ENCODE data around the gene ARSB.

Gene ARSB

GRCh38 chr5:78985116-78985724, at the start of gene ARSB:
TSS of gene ARSB (minus strand) at chr5:78985310. CDS start at chr5:78985248, 62 bp downstream.
- H3K36me3 Mint-ChIP-seq: no peaks in the 10 kb centered on the region
- H3K9me3 Mint-ChIP-seq: no peaks in the 10 kb centered on the region
- H3K4me1 Mint-ChIP-seq: peaks cover 20% of the 10 kb centered on the region
- H3K4me3 Mint-ChIP-seq: peak within 1 kb of the TSS; percentile 92
- H3K27me3 Mint-ChIP-seq: no peaks in the 10 kb centered on the region
- ATAC-seq (ENCODE audit: low read depth) (peak; percentile 72), DNase-seq (ENCODE audit: low spot score in 2 of 2) (peak; percentile 63 to 70)
- H3K27ac Mint-ChIP-seq: peak within 1 kb of the TSS; percentile 91

- ATAC-seq (ENCODE audit: low read depth) (no peak), DNase-seq (ENCODE audit: low spot score in 2 of 2) (no peak)
- H3K27ac Mint-ChIP-seq: no peak overlapping the region
- no peaks in the 10 kb centered on the region for H3K36me3 Mint-ChIP-seq
- H3K4me3 Mint-ChIP-seq: no peak overlapping the region
- H3K4me1 Mint-ChIP-seq: no peaks in the 10 kb centered on the region
- H3K27me3 Mint-ChIP-seq: no peaks in the 10 kb centered on the region
- no peaks in the 10 kb centered on the region for H3K9me3 Mint-ChIP-seq
These were observed 47.7 kb upstream of the ARSB start for GRCh38 chr5:79032782-79033181.

GRCh38 chr5:79032031-79032695, 47.1 kb upstream of the ARSB start:
- Mint-ChIP-seq H3K4me3 (no peak overlapping the region), H3K4me1 (no peaks in the 10 kb centered on the region), H3K36me3 (no peaks in the 10 kb centered on the region)

GRCh38 chr5:79031485-79031867, 46.4 kb upstream of the ARSB start:
- no peaks in the 10 kb centered on the region for H3K4me1 Mint-ChIP-seq
- peaks cover 2% of the 10 kb centered on the region for H3K27me3 Mint-ChIP-seq
- H3K27ac Mint-ChIP-seq: no peak overlapping the region
- no peaks in the 10 kb centered on the region for H3K9me3 Mint-ChIP-seq
- no peak overlapping the region for H3K4me3 Mint-ChIP-seq
- no peaks in the 10 kb centered on the region for H3K36me3 Mint-ChIP-seq
- DNase-seq (ENCODE audit: low spot score in 2 of 2) (no peak), ATAC-seq (ENCODE audit: low read depth) (no peak)

More at GRCh38 chr5:79032031-79032695, 47.1 kb upstream of the ARSB start:
- no peak for DNase-seq (ENCODE audit: low spot score in 2 of 2)
- ATAC-seq (ENCODE audit: low read depth): no peak
- Mint-ChIP-seq H3K27ac (no peak overlapping the region), H3K27me3 (no peaks in the 10 kb centered on the region), H3K9me3 (no peaks in the 10 kb centered on the region)

- ATAC-seq (ENCODE audit: low read depth): no peak
These were observed 45.8 kb upstream of the ARSB start for GRCh38 chr5:79030663-79031484.

GRCh38 chr5:79025054-79025472, 40.0 kb upstream of the ARSB start:
- Mint-ChIP-seq H3K4me3 (peak overlapping the region; percentile 71), H3K27ac (no peak overlapping the region), H3K36me3 (no peaks in the 10 kb centered on the region), H3K9me3 (no peaks in the 10 kb centered on the region), H3K4me1 (peaks cover 10% of the 10 kb centered on the region), H3K27me3 (peaks cover 11% of the 10 kb centered on the region)
- DNase-seq (ENCODE audit: low spot score in 2 of 2) (peak; percentile 12 to 37), ATAC-seq (ENCODE audit: low read depth) (no peak)

More at GRCh38 chr5:79030663-79031484, 45.8 kb upstream of the ARSB start:
- Mint-ChIP-seq H3K36me3 (no peaks in the 10 kb centered on the region), H3K27ac (no peak overlapping the region), H3K4me1 (no peaks in the 10 kb centered on the region), H3K4me3 (no peak overlapping the region), H3K27me3 (peaks cover 2% of the 10 kb centered on the region), H3K9me3 (no peaks in the 10 kb centered on the region)
- DNase-seq (ENCODE audit: low spot score in 2 of 2): no peak

- H3K4me3 Mint-ChIP-seq: no peak overlapping the region
- ATAC-seq (ENCODE audit: low read depth): no peak
- H3K9me3 Mint-ChIP-seq: no peaks in the 10 kb centered on the region
- DNase-seq (ENCODE audit: low spot score in 2 of 2): no peak
- H3K27ac Mint-ChIP-seq: no peak overlapping the region
- peaks cover 11% of the 10 kb centered on the region for H3K27me3 Mint-ChIP-seq
- no peaks in the 10 kb centered on the region for H3K36me3 Mint-ChIP-seq
- H3K4me1 Mint-ChIP-seq: peaks cover 10% of the 10 kb centered on the region
These were observed 38.8 kb upstream of the ARSB start for GRCh38 chr5:79023947-79024346.

GRCh38 chr5:79023348-79023747, 38.2 kb upstream of the ARSB start:
- DNase-seq (ENCODE audit: low spot score in 2 of 2) (no peak), ATAC-seq (ENCODE audit: low read depth) (no peak)
- H3K36me3 Mint-ChIP-seq: no peaks in the 10 kb centered on the region
- H3K9me3 Mint-ChIP-seq: no peaks in the 10 kb centered on the region
- no peak overlapping the region for H3K4me3 Mint-ChIP-seq
- H3K4me1 Mint-ChIP-seq: peaks cover 10% of the 10 kb centered on the region
- peaks cover 13% of the 10 kb centered on the region for H3K27me3 Mint-ChIP-seq
- no peak overlapping the region for H3K27ac Mint-ChIP-seq

GRCh38 chr5:79022771-79023170, 37.7 kb upstream of the ARSB start:
- no peaks in the 10 kb centered on the region for H3K9me3 Mint-ChIP-seq
- H3K4me3 Mint-ChIP-seq: no peak overlapping the region
- peaks cover 13% of the 10 kb centered on the region for H3K27me3 Mint-ChIP-seq
- H3K4me1 Mint-ChIP-seq: peaks cover 10% of the 10 kb centered on the region
- ATAC-seq (ENCODE audit: low read depth): no peak
- no peak for DNase-seq (ENCODE audit: low spot score in 2 of 2)
- H3K36me3 Mint-ChIP-seq: no peaks in the 10 kb centered on the region
- H3K27ac Mint-ChIP-seq: no peak overlapping the region

GRCh38 chr5:79021753-79022152, 36.6 kb upstream of the ARSB start:
- no peak for ATAC-seq (ENCODE audit: low read depth)
- peaks cover 10% of the 10 kb centered on the region for H3K4me1 Mint-ChIP-seq

GRCh38 chr5:79020861-79021561, 35.9 kb upstream of the ARSB start:
- H3K4me1 Mint-ChIP-seq: peaks cover 10% of the 10 kb centered on the region
- H3K27ac Mint-ChIP-seq: no peak overlapping the region
- no peaks in the 10 kb centered on the region for H3K9me3 Mint-ChIP-seq
- peak overlapping the region; percentile 21 for H3K4me3 Mint-ChIP-seq
- peak; percentile 67 for ATAC-seq (ENCODE audit: low read depth)
- H3K27me3 Mint-ChIP-seq: peaks cover 11% of the 10 kb centered on the region
- H3K36me3 Mint-ChIP-seq: no peaks in the 10 kb centered on the region
- DNase-seq (ENCODE audit: low spot score in 2 of 2): peak; percentile 10 to 25

More at GRCh38 chr5:79021753-79022152, 36.6 kb upstream of the ARSB start:
- no peaks in the 10 kb centered on the region for H3K9me3 Mint-ChIP-seq
- DNase-seq (ENCODE audit: low spot score in 2 of 2): no peak
- no peak overlapping the region for H3K27ac Mint-ChIP-seq
- peaks cover 11% of the 10 kb centered on the region for H3K27me3 Mint-ChIP-seq
- no peak overlapping the region for H3K4me3 Mint-ChIP-seq
- H3K36me3 Mint-ChIP-seq: no peaks in the 10 kb centered on the region

- H3K27me3 Mint-ChIP-seq: peaks cover 9% of the 10 kb centered on the region
- H3K4me1 Mint-ChIP-seq: no peaks in the 10 kb centered on the region
- ATAC-seq (ENCODE audit: low read depth) (no peak), DNase-seq (ENCODE audit: low spot score in 2 of 2) (no peak)
- no peak overlapping the region for H3K27ac Mint-ChIP-seq
- peaks cover 8% of the 10 kb centered on the region for H3K9me3 Mint-ChIP-seq
- no peak overlapping the region for H3K4me3 Mint-ChIP-seq
- H3K36me3 Mint-ChIP-seq: peaks cover 5% of the 10 kb centered on the region
These were observed 29.5 kb upstream of the ARSB start for GRCh38 chr5:79014631-79015030.

- Mint-ChIP-seq H3K27me3 (peaks cover 8% of the 10 kb centered on the region), H3K4me1 (no peaks in the 10 kb centered on the region), H3K27ac (no peak overlapping the region), H3K4me3 (no peak overlapping the region), H3K36me3 (peaks cover 5% of the 10 kb centered on the region), H3K9me3 (peaks cover 8% of the 10 kb centered on the region)
- DNase-seq (ENCODE audit: low spot score in 2 of 2) (no peak), ATAC-seq (ENCODE audit: low read depth) (no peak)
These were observed 26.8 kb upstream of the ARSB start for GRCh38 chr5:79011869-79012268.

Data from memory B cell (primary cell).